Hepatocyte (in vitro differentiated cells): ENCODE data around the gene SLC35E2B.
"Not testable (repeated sequence)": the region's sequence is repeated elsewhere in the genome, so short reads cannot be mapped to it uniquely, and the experiment has no call there.

ENCODE experiments used
- CTCF ChIP-seq: fragments of 200-600 bp; sonication (generic); IDR thresholded peaks from 2 replicates; pipeline ENCODE4 v1.5.1; 2016; ENCODE audit warnings: antibody characterized with exemption, mild to moderate bottlenecking; ENCODE audit not compliant: poor library complexity
- EZH2 ChIP-seq: fragments of 200-600 bp; sonication (generic); IDR thresholded peaks from 2 replicates; pipeline ENCODE4 v1.6.1; 2016; ENCODE audit warnings: antibody characterized with exemption, mild to moderate bottlenecking, borderline replicate concordance

GRCh38 chr1:1664318-1664717 lies 28.3 kb downstream of the SLC35E2B start:
- TF ChIP-seq CTCF, EZH2: not testable (repeated sequence)
